ENCODE results near the gene LBHD1.

DNA sequence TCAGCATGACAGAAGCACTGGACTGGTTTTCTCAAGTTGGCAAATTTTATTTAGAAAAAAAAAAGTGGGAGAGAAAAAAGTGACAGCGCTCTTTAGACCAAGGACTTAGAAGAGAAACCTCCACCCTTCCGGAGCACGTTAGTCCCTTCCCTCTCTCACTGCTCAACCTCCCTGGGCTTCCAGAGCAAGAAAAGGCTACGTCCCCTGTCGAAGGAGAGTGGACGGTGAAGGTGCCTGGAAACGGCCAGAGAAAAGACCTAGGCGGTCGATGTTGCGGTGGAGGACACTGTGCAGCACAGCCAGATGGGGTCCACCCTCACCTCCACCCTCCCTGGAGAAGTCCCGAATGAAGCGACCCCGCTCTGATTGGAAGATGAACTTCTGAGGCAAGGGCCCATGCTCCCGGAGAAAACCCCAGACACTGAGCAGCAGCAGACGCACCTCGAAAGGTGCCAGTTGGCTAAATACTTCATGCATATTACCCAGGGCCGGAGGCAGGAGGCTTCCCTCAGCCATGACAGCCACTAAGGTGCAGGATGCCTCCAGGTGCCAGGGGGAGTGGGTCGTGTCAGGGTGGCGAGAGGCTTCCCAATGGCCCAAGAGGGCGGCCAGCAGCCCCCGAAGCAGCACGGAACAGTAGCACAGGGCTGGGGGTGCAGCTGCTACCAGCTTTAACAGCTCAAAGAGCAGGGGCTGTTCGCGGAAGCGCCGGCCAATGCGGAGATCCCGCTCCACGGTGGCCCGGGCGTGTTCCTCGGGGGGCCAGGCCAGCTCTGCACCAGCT lies 25.1 kb downstream of the LBHD1 start:
- no peak for TF ChIP-seq POLR2A (IDR thresholded peaks at IDR 0.05)
- TF ChIP-seq, protein P1, sequence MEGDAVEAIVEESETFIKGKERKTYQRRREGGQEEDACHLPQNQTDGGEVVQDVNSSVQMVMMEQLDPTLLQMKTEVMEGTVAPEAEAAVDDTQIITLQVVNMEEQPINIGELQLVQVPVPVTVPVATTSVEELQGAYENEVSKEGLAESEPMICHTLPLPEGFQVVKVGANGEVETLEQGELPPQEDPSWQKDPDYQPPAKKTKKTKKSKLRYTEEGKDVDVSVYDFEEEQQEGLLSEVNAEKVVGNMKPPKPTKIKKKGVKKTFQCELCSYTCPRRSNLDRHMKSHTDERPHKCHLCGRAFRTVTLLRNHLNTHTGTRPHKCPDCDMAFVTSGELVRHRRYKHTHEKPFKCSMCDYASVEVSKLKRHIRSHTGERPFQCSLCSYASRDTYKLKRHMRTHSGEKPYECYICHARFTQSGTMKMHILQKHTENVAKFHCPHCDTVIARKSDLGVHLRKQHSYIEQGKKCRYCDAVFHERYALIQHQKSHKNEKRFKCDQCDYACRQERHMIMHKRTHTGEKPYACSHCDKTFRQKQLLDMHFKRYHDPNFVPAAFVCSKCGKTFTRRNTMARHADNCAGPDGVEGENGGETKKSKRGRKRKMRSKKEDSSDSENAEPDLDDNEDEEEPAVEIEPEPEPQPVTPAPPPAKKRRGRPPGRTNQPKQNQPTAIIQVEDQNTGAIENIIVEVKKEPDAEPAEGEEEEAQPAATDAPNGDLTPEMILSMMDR (IDR thresholded peaks at IDR 0.05): no peak
